HepG2 (cell line): ENCODE results near the gene GPR65.

ENCODE experiments used
- BRD4 ChIP-seq: sonication (generic); formaldehyde crosslinking; IDR thresholded peaks from 2 replicates; pipeline ENCODE4 v1.4.0; 2020; ENCODE audit warnings: missing genetic modification reagents
- POLR2AphosphoS2 ChIP-seq: IDR thresholded peaks from 2 replicates; pipeline ENCODE4 v1.6.1; 2011; ENCODE audit warnings: low read depth, low read length, improper control_type of control experiment
- ZNF761 ChIP-seq: sonication (generic); formaldehyde crosslinking; conservative IDR thresholded peaks from 2 replicates; pipeline ENCODE4 v1.4.0; 2020; ENCODE audit warnings: mild to moderate bottlenecking, missing genetic modification reagents

GRCh38 chr14:87975636-87976035 is 29.3 kb upstream of the GPR65 start:
- TF ChIP-seq ZNF761 (CRISPR knock-in tag) = no peak
- no peak for TF ChIP-seq BRD4
- no peak for TF ChIP-seq POLR2AphosphoS2
